ENCODE results near the gene CRB2.

The CRB2 gene

DNA sequence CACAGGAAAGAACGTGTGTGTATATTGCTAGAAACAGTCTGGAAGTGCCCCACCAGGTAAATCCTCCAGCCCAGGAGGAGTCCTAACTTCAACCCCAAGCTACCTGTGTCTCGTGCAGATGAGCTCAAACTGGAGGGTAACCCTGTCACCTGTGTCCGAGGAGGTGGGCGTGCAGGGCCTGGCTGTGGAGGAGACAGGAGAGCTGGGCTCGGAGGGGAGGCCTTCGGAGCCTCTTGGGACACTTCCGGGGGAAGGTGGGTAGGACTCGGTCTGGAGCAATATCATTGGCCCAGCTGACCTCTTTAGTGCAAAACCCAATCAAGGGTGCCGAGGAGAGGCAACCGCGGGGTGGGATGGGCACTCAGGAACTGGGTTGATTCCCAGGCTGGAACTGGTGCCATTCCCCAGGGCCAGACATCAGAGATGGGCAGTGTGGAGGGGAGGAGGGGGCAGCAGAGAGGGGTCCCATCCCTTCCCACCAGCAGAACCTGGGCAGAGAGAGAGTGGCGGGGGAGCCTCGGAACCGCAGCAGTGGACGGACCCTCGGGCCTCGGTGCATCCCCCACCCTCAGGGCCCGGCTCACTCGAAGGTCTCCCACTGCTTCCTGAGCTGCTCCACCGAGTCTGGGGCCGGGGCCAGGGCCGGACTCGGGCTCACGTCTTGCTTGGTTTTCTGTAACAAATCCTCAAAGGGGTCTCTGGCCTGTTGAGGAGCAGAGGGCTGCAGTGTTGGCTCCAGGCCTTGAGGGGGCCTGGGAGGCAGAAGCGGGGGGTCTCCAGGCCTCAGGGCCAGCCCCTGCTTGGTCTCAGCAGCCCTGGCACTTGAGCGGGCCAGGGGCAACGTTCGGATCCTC lies 25.1 kb downstream of the CRB2 start:
- no peak overlapping the region for H3K9ac ChIP-seq (ENCODE audit: low read length)
- no peak overlapping the region for H3K4me3 ChIP-seq (ENCODE audit: low read length)
- H3K36me3 ChIP-seq (ENCODE audit: control insufficient read depth, low read depth, low read length), result no peaks in the 10 kb centered on the region

DNA sequence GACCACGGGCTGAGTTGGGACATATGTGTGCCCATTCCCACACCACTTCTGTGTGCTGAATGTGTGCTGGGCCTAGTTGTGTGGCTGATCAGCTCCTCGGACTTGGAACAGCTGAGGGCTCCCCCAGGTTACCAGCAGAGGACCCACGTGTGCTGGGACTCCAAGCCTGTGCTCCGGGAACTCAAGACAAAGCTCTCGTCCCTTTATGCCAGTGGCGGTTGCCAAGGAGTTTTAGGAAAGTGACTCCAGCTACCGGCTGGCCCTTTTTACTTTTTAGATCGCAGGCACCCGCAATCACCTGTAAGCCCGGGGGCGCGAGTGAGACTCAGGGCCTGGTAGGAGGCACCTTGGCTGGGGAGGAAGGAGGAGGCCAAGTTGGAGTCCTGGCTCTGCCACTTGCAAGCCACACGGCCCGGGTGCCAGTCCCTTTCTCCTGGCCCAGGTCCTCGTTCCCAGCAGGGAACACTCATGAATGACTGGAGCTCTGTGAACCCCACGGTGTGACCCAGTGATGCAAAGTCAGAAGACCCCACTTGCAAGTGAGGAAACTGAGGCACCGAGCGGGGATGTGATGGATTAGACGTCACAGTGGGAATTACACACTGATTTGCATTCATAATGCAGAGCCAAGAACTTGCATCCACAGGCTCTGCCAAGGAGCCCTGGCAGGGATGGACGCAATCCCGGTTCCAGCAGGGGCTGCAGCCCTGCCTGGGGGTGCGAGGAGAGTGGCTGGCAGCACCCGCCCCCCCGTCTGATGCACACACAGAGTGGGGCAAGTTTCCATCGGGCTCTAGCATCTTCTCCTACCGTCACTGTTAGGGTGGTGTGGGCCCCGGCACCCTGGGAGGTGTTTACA lies 26.9 kb downstream of the CRB2 start:
- Histone ChIP-seq H3K4me3 (ENCODE audit: low read length) (no peak overlapping the region), H3K27me3 (ENCODE audit: control insufficient read depth, insufficient read depth, low read length) (no peaks in the 10 kb centered on the region), H3K9me3 (ENCODE audit: control insufficient read depth, low read depth, low read length) (no peaks in the 10 kb centered on the region), H3K27ac (ENCODE audit: low read length) (no peak overlapping the region), H3K9ac (ENCODE audit: low read length) (no peak overlapping the region), H3K36me3 (ENCODE audit: control insufficient read depth, low read depth, low read length) (no peaks in the 10 kb centered on the region), H3K4me1 (ENCODE audit: control insufficient read depth, low read depth, low read length) (no peaks in the 10 kb centered on the region)

More for the DNA sequence above, 25.1 kb downstream of the CRB2 start:
- Histone ChIP-seq H3K4me1 (ENCODE audit: control insufficient read depth, low read depth, low read length) (peaks cover 2% of the 10 kb centered on the region), H3K27ac (ENCODE audit: low read length) (no peak overlapping the region), H3K9me3 (ENCODE audit: control insufficient read depth, low read depth, low read length) (no peaks in the 10 kb centered on the region), H3K27me3 (ENCODE audit: control insufficient read depth, insufficient read depth, low read length) (no peaks in the 10 kb centered on the region)

DNA sequence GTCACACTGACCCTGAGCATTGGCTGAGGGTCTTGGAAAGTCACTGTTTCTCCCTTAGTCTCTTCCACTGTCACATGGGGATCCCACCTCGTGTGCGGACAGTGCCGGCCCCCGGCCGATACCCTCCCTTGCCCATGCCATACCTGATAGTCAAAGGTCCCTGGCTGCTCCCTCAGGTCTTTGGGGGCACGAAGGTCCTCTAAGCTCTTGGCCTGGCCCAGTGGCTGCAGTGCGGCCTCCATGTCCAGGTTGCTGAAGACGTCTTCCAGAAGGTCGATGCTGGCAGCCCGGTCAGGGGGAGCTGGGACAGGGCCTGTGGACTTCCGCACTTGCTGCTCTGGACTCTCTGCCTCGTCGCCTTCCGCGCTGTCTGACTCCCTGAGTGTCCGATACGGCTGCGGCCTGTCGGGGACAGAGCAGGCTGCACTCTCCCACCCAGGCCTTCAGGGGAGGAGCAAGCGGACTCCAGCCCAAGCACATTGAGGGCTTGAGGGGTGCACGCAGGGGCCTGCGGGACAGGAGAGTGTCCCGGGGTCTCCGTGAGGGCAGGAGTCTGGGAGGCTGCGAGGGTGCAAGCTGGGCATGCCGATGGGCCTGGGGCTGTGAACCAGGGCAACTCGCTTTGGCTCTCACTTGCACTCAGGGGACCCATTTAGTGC lies 27.6 kb downstream of the CRB2 start:
- Histone ChIP-seq H3K9ac (ENCODE audit: low read length) (no peak overlapping the region), H3K36me3 (ENCODE audit: control insufficient read depth, low read depth, low read length) (no peaks in the 10 kb centered on the region), H3K27me3 (ENCODE audit: control insufficient read depth, insufficient read depth, low read length) (no peaks in the 10 kb centered on the region), H3K4me1 (ENCODE audit: control insufficient read depth, low read depth, low read length) (no peaks in the 10 kb centered on the region), H3K4me3 (ENCODE audit: low read length) (no peak overlapping the region), H3K27ac (ENCODE audit: low read length) (no peak overlapping the region), H3K9me3 (ENCODE audit: control insufficient read depth, low read depth, low read length) (no peaks in the 10 kb centered on the region)

DNA sequence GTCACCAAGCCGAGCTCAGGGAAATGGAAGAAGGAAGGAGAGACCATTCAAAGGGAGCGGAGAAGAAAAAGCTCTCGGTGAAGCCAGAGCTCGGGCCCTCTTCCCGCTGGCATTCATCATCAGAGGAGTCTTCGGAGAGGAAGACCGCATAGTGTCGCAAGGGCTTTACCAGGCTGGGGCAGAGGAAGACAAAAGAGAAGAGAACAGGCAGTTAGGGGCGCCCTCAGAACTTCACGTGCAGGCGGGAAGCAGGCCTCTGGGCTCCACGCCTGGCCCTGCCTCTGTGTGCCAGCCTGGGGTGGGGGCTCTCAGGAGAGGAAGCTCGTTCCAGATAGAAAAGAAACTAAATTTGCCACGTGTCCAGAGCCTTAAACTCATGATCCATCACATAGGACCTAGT lies 31.7 kb downstream of the CRB2 start:
- H3K36me3 ChIP-seq (ENCODE audit: control insufficient read depth, low read depth, low read length), result no peaks in the 10 kb centered on the region
- H3K4me3 ChIP-seq (ENCODE audit: low read length), result no peak overlapping the region
- H3K4me1 ChIP-seq (ENCODE audit: control insufficient read depth, low read depth, low read length), result no peaks in the 10 kb centered on the region
- no peaks in the 10 kb centered on the region for H3K27me3 ChIP-seq (ENCODE audit: control insufficient read depth, insufficient read depth, low read length)
- H3K9ac ChIP-seq (ENCODE audit: low read length), result no peak overlapping the region
- H3K9me3 ChIP-seq (ENCODE audit: control insufficient read depth, low read depth, low read length), result no peaks in the 10 kb centered on the region
- H3K27ac ChIP-seq (ENCODE audit: low read length), result no peak overlapping the region

DNA sequence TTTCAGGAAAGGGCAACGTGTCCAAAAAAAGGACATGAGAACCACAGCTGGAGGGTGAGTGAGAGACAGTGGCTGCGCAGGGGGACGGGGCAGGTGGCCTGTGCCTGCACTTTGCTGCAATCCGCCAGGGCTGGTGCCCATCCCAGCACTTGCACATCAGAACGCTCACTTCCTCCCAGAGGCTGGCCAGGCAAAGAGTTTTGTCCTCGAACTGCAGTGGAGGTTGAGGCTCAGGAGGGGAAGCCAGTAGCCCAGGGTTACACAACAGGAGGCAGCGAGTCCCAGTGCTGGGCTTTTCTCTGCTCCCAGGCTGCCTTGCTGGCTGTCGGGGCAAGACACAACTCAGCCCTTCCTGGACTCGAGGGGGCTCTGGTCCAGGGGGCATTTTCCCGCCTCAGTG lies 33.1 kb downstream of the CRB2 start:
- Histone ChIP-seq H3K27me3 (ENCODE audit: control insufficient read depth, insufficient read depth, low read length) (no peaks in the 10 kb centered on the region), H3K9ac (ENCODE audit: low read length) (no peak overlapping the region), H3K9me3 (ENCODE audit: control insufficient read depth, low read depth, low read length) (no peaks in the 10 kb centered on the region), H3K4me1 (ENCODE audit: control insufficient read depth, low read depth, low read length) (no peaks in the 10 kb centered on the region), H3K36me3 (ENCODE audit: control insufficient read depth, low read depth, low read length) (no peaks in the 10 kb centered on the region), H3K27ac (ENCODE audit: low read length) (no peak overlapping the region), H3K4me3 (ENCODE audit: low read length) (no peak overlapping the region)

DNA sequence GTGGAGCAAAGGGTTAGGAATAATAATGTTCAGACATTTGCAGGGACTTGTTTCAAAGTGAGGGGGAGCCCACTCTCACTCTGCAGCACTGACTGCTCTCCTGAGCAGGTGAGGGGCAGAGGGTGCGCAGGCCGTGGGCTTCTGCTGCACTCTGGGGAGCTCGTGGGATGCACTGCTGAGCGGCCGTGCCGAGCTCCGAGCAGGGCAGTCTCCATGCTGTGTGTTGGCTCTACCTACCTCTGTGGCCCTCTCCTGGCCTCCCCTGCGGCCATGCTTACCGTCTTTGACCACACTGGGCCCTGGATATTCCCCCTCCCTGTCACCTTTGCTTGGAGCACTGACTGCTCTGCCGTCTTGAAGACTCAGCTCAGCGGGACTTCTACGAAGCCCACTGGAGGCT lies 33.7 kb downstream of the CRB2 start:
- Histone ChIP-seq H3K4me3 (ENCODE audit: low read length) (no peak overlapping the region), H3K9me3 (ENCODE audit: control insufficient read depth, low read depth, low read length) (no peaks in the 10 kb centered on the region)

DNA sequence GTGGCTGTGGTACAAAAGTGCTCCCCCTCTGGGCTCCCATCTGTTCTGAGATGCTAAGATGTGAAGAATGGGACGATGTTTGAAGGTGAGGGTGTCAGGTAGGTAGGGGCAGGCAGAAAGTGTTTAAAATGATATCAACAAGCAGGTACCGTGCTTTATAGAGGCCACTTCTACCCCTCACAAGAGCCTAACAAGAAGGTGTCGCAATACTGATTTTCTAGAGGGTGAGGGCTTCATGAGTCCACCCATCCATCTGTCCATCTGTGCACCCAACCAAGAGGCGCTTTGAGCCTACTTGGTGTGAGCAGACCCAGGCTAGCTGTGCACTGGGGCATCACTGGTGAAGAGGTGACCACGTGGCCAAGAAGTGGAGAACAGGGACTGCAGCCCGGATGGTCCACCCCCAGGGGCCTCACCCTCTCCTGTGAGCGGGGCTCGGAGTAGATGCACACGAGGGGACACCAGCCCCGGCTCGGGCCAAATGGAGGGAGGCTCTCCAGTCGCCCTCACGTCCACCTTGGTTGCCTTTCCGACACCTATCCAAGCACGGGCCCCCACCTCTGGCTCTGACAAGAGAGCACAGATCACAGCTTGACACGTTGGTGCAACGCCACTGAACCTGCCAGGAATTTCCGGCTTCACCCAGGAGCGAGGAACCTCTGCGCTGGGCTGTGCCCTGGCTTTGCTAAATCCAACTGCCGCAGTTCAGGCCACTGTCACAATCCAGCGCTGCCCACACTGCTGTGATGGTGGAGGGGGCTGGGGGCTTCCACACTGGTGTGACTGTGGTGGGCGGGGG lies 34.5 kb downstream of the CRB2 start:
- Histone ChIP-seq H3K9me3 (ENCODE audit: control insufficient read depth, low read depth, low read length) (no peaks in the 10 kb centered on the region), H3K4me1 (ENCODE audit: control insufficient read depth, low read depth, low read length) (no peaks in the 10 kb centered on the region), H3K9ac (ENCODE audit: low read length) (no peak overlapping the region), H3K36me3 (ENCODE audit: control insufficient read depth, low read depth, low read length) (no peaks in the 10 kb centered on the region), H3K27ac (ENCODE audit: low read length) (no peak overlapping the region), H3K4me3 (ENCODE audit: low read length) (no peak overlapping the region), H3K27me3 (ENCODE audit: control insufficient read depth, insufficient read depth, low read length) (no peaks in the 10 kb centered on the region)

More for the DNA sequence above, 33.7 kb downstream of the CRB2 start:
- H3K27me3 ChIP-seq (ENCODE audit: control insufficient read depth, insufficient read depth, low read length), result no peaks in the 10 kb centered on the region
- no peaks in the 10 kb centered on the region for H3K36me3 ChIP-seq (ENCODE audit: control insufficient read depth, low read depth, low read length)
- no peak overlapping the region for H3K9ac ChIP-seq (ENCODE audit: low read length)
- H3K27ac ChIP-seq (ENCODE audit: low read length), result no peak overlapping the region
- no peaks in the 10 kb centered on the region for H3K4me1 ChIP-seq (ENCODE audit: control insufficient read depth, low read depth, low read length)

DNA sequence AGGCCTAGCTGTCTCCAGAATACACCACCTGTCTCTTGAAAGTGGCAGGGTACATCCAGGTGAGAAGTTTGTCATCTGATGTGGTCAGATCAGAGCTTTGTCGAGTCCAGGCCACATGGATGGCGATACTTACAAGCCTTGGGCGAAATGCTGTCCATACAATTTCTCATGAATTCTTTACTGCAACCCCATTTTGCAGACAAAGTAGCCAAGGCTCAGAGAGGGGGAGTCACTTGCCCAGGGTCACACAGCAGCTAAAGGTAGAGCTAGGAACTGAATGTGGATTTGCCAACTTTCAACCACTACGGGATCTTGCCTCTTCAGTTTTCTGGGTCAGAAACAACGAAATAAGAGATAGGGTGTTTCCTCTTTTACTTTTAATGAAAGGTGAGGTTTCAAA lies 35.2 kb downstream of the CRB2 start:
- Histone ChIP-seq H3K4me1 (ENCODE audit: control insufficient read depth, low read depth, low read length) (no peaks in the 10 kb centered on the region), H3K27ac (ENCODE audit: low read length) (no peak overlapping the region), H3K36me3 (ENCODE audit: control insufficient read depth, low read depth, low read length) (no peaks in the 10 kb centered on the region), H3K9me3 (ENCODE audit: control insufficient read depth, low read depth, low read length) (no peaks in the 10 kb centered on the region), H3K27me3 (ENCODE audit: control insufficient read depth, insufficient read depth, low read length) (no peaks in the 10 kb centered on the region), H3K9ac (ENCODE audit: low read length) (no peak overlapping the region), H3K4me3 (ENCODE audit: low read length) (no peak overlapping the region)

DNA sequence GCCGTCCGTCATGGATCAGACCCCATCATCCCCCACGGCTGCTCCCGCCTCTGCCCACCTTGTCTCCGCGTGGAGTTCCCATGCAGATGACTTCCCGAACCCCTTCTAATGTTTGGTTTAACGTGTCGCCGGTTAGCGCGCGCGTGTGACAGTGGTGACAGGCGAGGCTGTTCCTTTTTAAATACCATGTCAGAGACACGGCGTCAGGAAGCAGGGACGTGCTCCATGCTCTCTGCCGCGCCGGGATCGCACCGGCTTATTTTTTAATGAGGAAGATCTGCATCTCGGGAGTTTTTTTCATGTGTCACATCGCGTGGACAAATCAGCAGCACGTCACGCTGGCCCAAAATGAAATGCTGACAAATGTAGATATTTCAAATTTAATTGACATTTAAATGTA lies 35.9 kb downstream of the CRB2 start:
- Histone ChIP-seq H3K4me1 (ENCODE audit: control insufficient read depth, low read depth, low read length) (no peaks in the 10 kb centered on the region), H3K4me3 (ENCODE audit: low read length) (no peak overlapping the region), H3K9me3 (ENCODE audit: control insufficient read depth, low read depth, low read length) (no peaks in the 10 kb centered on the region), H3K27me3 (ENCODE audit: control insufficient read depth, insufficient read depth, low read length) (no peaks in the 10 kb centered on the region), H3K9ac (ENCODE audit: low read length) (no peak overlapping the region), H3K36me3 (ENCODE audit: control insufficient read depth, low read depth, low read length) (no peaks in the 10 kb centered on the region), H3K27ac (ENCODE audit: low read length) (no peak overlapping the region)

DNA sequence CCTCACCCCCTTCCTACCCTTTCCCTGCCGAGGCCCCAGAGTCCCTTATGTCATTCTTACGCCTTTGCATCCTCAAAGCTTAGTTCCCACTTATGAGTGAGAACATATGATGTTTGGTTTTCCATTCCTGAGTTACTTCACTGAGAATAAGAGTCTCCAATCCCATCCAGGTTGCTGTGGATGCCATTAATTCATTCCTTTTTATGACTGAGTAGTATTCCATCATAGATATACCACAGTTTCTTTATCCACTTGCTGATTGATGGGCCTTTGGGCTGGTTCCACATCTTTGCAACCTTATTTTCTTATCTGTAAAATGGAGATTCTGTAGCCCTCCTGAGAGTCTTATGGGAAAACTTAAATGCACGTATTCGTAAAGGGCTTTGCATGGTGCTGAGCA lies 36.8 kb downstream of the CRB2 start:
- no peak overlapping the region for H3K9ac ChIP-seq (ENCODE audit: low read length)
- H3K4me1 ChIP-seq (ENCODE audit: control insufficient read depth, low read depth, low read length), result no peaks in the 10 kb centered on the region
- no peaks in the 10 kb centered on the region for H3K9me3 ChIP-seq (ENCODE audit: control insufficient read depth, low read depth, low read length)
- H3K4me3 ChIP-seq (ENCODE audit: low read length), result no peak overlapping the region
- no peaks in the 10 kb centered on the region for H3K27me3 ChIP-seq (ENCODE audit: control insufficient read depth, insufficient read depth, low read length)
- H3K36me3 ChIP-seq (ENCODE audit: control insufficient read depth, low read depth, low read length), result no peaks in the 10 kb centered on the region
- no peak overlapping the region for H3K27ac ChIP-seq (ENCODE audit: low read length)
